ENCODE results near the gene C6orf15.

Gene C6orf15

GRCh38 chr6:31129130-31129529 is 16.8 kb upstream of the C6orf15 start:
- no peak for DNase-seq

- peak; percentile 45 for DNase-seq
These were observed 15.8 kb upstream of the C6orf15 start for GRCh38 chr6:31128093-31128676.

- no peak for DNase-seq
These were observed 14.2 kb upstream of the C6orf15 start for GRCh38 chr6:31126396-31127175.

GRCh38 chr6:31125586-31126363 is 13.4 kb upstream of the C6orf15 start:
- no peak for DNase-seq

- DNase-seq = no peak
These were observed 12.8 kb upstream of the C6orf15 start for GRCh38 chr6:31125162-31125561.

GRCh38 chr6:31122791-31123706 is 10.7 kb upstream of the C6orf15 start:
- DNase-seq = no peak

GRCh38 chr6:31121131-31121790 is 8.9 kb upstream of the C6orf15 start:
- DNase-seq = no peak

GRCh38 chr6:31120151-31120915 is 8.0 kb upstream of the C6orf15 start, which contains the start of gene CDSN:
TSS of gene CDSN (minus strand) at chr6:31120446. CDS start at chr6:31120419, 27 bp downstream.
- no peak for DNase-seq

- no peak for DNase-seq
These were observed 5.8 kb upstream of the C6orf15 start for GRCh38 chr6:31118178-31118577.

GRCh38 chr6:31116661-31117385 is 4.4 kb upstream of the C6orf15 start:
- DNase-seq = no peak

- DNase-seq = no peak
These were observed 3.7 kb upstream of the C6orf15 start for GRCh38 chr6:31115941-31116560.

GRCh38 chr6:31114970-31115849 is 2.8 kb upstream of the C6orf15 start:
- DNase-seq = no peak

- no peak for DNase-seq
These were observed 2.1 kb upstream of the C6orf15 start, which contains the start of gene PSORS1C1 for GRCh38 chr6:31114541-31114878. TSS of gene PSORS1C1 (plus strand) at chr6:31114800. CDS start at chr6:31129633, 14,833 bp downstream.

GRCh38 chr6:31113861-31114540 is 1.6 kb upstream of the C6orf15 start:
- no peak for DNase-seq

GRCh38 chr6:31111712-31112111 is 663 bp downstream of the C6orf15 start:
- DNase-seq = no peak

- DNase-seq = no peak
These were observed 1.4 kb downstream of the C6orf15 start for GRCh38 chr6:31110825-31111582.

GRCh38 chr6:31107052-31107451 is 5.3 kb downstream of the C6orf15 start:
- DNase-seq = no peak

GRCh38 chr6:31103136-31103535 is 9.2 kb downstream of the C6orf15 start:
- DNase-seq = no peak
